HepG2 (cell line): ENCODE data around the gene VPS9D1. TPM values are rescaled to one million over a fixed set of nuclear protein-coding genes. Genes with fewer than 3 reads are reported as not detected.
A peak's percentile ranks its signal among the peaks of the same experiment; 100 is the strongest.

Experiments
- AGO1 ChIP-seq: fragments of 200-400 bp; formaldehyde crosslinking; IDR thresholded peaks from 2 replicates; pipeline ENCODE4 v1.6.1; 2017; ENCODE audit warnings: mild to moderate bottlenecking, low read depth, low read length, moderate library complexity; ENCODE audit not compliant: poor library complexity, severe bottlenecking
- AGO2 ChIP-seq: fragments of 200-400 bp; formaldehyde crosslinking; optimal IDR thresholded peaks from 2 replicates; pipeline ENCODE3; 2017; ENCODE audit warnings: mild to moderate bottlenecking, low read depth, low read length, moderate library complexity
- ATF7 ChIP-seq, 2 experiments: fragments of 450-650 bp in 1 of 2; sonication (generic) in 1 of 2; formaldehyde crosslinking in 1 of 2; IDR thresholded peaks; 2 replicates each; pipeline versions ENCODE4 v1.4.0 to v1.6.1; 2016 to 2020; ENCODE audit warnings: antibody characterized with exemption in 1 of 2, mild to moderate bottlenecking in 1 of 2, missing genetic modification reagents in 1 of 2
- ESRRA ChIP-seq: sonication (generic); formaldehyde crosslinking; IDR thresholded peaks from 2 replicates; pipeline ENCODE4 v1.5.1; 2020; ENCODE audit warnings: mild to moderate bottlenecking, low read depth, missing genetic modification reagents
- JARID2 ChIP-seq: sonication (generic); formaldehyde crosslinking; IDR thresholded peaks from 2 replicates; pipeline ENCODE4 v1.8.1; 2023; ENCODE audit warnings: missing genetic modification reagents, inconsistent platforms; ENCODE audit not compliant: insufficient replicate concordance
- NFIC ChIP-seq: IDR thresholded peaks from 2 replicates; pipeline ENCODE4 v1.6.1; 2012; ENCODE audit warnings: mild to moderate bottlenecking, low read length, inconsistent platforms
- PCBP1 ChIP-seq: fragments of 200-400 bp; formaldehyde crosslinking; IDR thresholded peaks from 2 replicates; pipeline ENCODE4 v1.6.1; 2017; ENCODE audit warnings: mild to moderate bottlenecking, low read depth, low read length, borderline replicate concordance
- PITX1 ChIP-seq: sonication (generic); formaldehyde crosslinking; IDR thresholded peaks from 2 replicates; pipeline ENCODE4 v1.5.1; 2020; ENCODE audit warnings: mild to moderate bottlenecking, missing genetic modification reagents
- POLR2A ChIP-seq, 2 experiments: IDR thresholded peaks; 2 replicates each; pipeline ENCODE4 v1.6.1; 2011; ENCODE audit warnings: low read depth in 2 of 2, low read length in 2 of 2, mild to moderate bottlenecking in 1 of 2, moderate library complexity in 1 of 2; ENCODE audit not compliant: insufficient read depth in 1 of 2
- POLR2AphosphoS5 ChIP-seq: IDR thresholded peaks from 2 replicates; pipeline ENCODE4 v1.6.1; 2012; ENCODE audit warnings: low read depth, low read length
- RORA ChIP-seq: sonication (generic); formaldehyde crosslinking; IDR thresholded peaks from 2 replicates; pipeline ENCODE4 v1.5.0; 2020; ENCODE audit warnings: mild to moderate bottlenecking, missing genetic modification reagents, moderate library complexity
- U2AF2 ChIP-seq: fragments of 200-400 bp; formaldehyde crosslinking; IDR thresholded peaks from 2 replicates; pipeline ENCODE4 v1.6.1; 2017; ENCODE audit warnings: low read depth, mild to moderate bottlenecking, low read length
- polyA plus RNA-seq, 8 experiments: library from polyadenylated mRNA; depleted of rRNA in 3 of 8; stranded (reverse) in 7 of 8; unstranded in 1 of 8; fragments of >200 nt; fragmentation: Illumina TruSeq in 4 of 8; extraction: Trizol in 4 of 8; gene quantifications; 2 replicates each; pipeline versions ENCODE4 v1.2.1 to v1.2.3, GENCODE V29; 2011 to 2016; ENCODE audit warnings: low read depth in 4 of 8, missing spikeins in 1 of 8, mixed read lengths in 1 of 8; ENCODE audit not compliant: insufficient read depth in 1 of 8
- total RNA-seq, 5 experiments: library from RNA; depleted of rRNA; stranded (reverse); fragments of >200 nt; fragmentation: Illumina TruSeq; extraction: Trizol; gene quantifications; 2 replicates each; pipeline ENCODE4 v1.2.3, GENCODE V29; 2016; ENCODE audit warnings: low read depth in 1 of 5
- TF ChIP-seq, protein P1 (sequence below): sonication (generic); formaldehyde crosslinking; conservative IDR thresholded peaks from 2 replicates; pipeline ENCODE4 v1.8.0; 2022; ENCODE audit warnings: low read depth, missing genetic modification reagents
- TF ChIP-seq, protein P2 (sequence below): sonication (generic); formaldehyde crosslinking; conservative IDR thresholded peaks from 2 replicates; pipeline ENCODE4 v1.8.1; 2023; ENCODE audit warnings: missing genetic modification reagents

The VPS9D1 gene
- total and polyA plus RNA-seq, 2 of the 13 experiments (the other 11 are each of a cell fraction or from before 2014, with no cell fraction given), result 10.1 to 13.2 TPM

DNA sequence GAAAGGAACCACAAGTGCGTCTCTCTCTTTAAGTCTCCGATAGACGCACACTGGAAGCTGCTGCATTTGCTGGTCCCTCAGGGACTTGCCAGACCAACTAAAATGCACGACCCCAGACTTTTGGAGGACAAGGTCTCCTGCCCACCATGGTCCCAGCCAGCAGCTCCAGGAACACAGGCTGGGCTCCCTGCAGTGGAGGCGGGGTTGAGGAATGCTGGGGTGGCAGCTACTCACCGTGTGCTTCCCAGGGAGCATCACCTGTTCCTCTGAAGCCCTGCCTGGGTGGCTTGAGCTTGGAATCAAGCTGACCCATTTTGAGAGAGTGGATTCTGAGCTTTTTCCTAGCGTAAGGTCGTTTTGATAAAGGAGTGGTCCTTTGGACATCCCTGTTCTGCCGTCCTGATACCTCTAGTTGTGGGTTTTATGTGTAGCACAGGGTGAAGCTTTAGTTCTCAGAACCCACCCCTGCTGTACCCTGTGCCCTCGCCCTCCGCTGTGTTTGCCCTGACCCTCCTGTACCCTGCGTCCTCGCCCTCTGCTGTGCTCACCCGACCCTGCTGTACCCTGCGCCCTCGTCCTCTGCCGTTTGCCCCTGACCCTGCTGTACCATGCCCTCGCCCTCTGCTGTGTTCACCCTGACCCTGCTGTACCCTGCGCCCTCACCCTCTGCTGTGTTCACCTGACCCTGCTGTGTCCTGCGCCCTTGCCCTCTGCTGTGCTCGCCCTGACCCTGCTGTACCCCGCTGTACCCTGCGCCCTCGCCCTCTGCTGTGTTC, 11.6 kb upstream of the VPS9D1 start (continued):
- no peak for TF ChIP-seq NFIC
- TF ChIP-seq PCBP1, result 0 out of 2 replicates have a peak, but pooled peaks have one; percentile 57
- peak; percentile 22; the same call in 1 of the 2 replicates for TF ChIP-seq ESRRA (CRISPR knock-in tag)
- peak in 1 of 2 experiments; percentile 40; a peak in 1 of 4 replicates for TF ChIP-seq POLR2A (IDR thresholded peaks at IDR 0.05; ENCODE audit: insufficient read depth in 1 of 2, low read depth in 2 of 2, low read length in 2 of 2)
- TF ChIP-seq POLR2AphosphoS5, result peak; percentile 23; the same call in 1 of the 2 replicates
- no peak for TF ChIP-seq ATF7 (IDR thresholded peaks at IDR 0.05)
- TF ChIP-seq ATF7 (CRISPR knock-in tag; IDR thresholded peaks at IDR 0.05), result no peak
- TF ChIP-seq AGO1, result peak; percentile 27
- no peak for TF ChIP-seq U2AF2
- TF ChIP-seq, protein P1, sequence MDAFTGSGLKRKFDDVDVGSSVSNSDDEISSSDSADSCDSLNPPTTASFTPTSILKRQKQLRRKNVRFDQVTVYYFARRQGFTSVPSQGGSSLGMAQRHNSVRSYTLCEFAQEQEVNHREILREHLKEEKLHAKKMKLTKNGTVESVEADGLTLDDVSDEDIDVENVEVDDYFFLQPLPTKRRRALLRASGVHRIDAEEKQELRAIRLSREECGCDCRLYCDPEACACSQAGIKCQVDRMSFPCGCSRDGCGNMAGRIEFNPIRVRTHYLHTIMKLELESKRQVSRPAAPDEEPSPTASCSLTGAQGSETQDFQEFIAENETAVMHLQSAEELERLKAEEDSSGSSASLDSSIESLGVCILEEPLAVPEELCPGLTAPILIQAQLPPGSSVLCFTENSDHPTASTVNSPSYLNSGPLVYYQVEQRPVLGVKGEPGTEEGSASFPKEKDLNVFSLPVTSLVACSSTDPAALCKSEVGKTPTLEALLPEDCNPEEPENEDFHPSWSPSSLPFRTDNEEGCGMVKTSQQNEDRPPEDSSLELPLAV (CRISPR knock-in tag), result 0 out of 2 replicates have a peak, but pooled peaks have one; percentile 15
- peak; percentile 97 for TF ChIP-seq AGO2
- TF ChIP-seq JARID2 (CRISPR knock-in tag), result no peak
- TF ChIP-seq RORA (CRISPR knock-in tag), result no peak
- TF ChIP-seq, protein P2, sequence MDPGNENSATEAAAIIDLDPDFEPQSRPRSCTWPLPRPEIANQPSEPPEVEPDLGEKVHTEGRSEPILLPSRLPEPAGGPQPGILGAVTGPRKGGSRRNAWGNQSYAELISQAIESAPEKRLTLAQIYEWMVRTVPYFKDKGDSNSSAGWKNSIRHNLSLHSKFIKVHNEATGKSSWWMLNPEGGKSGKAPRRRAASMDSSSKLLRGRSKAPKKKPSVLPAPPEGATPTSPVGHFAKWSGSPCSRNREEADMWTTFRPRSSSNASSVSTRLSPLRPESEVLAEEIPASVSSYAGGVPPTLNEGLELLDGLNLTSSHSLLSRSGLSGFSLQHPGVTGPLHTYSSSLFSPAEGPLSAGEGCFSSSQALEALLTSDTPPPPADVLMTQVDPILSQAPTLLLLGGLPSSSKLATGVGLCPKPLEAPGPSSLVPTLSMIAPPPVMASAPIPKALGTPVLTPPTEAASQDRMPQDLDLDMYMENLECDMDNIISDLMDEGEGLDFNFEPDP (CRISPR knock-in tag), result no peak
- TF ChIP-seq PITX1 (CRISPR knock-in tag), result 0 out of 2 replicates have a peak, but pooled peaks have one; percentile 11
